ENCODE data around the gene SIK3. TPM values are rescaled to one million over a fixed set of nuclear protein-coding genes. Genes with fewer than 3 reads are reported as not detected.

SIK3 gene
- total and polyA plus RNA-seq, 12 donors: 11.7 to 176 (median 25.2) TPM

- Histone ChIP-seq H3K27me3 (no peaks in the 10 kb centered on the region), H3K9me3 (replicated peaks in 1 of 3) (no peaks in the 10 kb centered on the region), H3K4me1 (replicated peaks in 1 of 2) (peaks cover 0 to 15% of the 10 kb centered on the region in 2 donors), H3K36me3 (replicated peaks in 1 of 2) (no peaks in the 10 kb centered on the region), H3K27ac (no peak overlapping the region), H3K4me3 (no peak overlapping the region)
- no peak for DNase-seq
- WGBS, 4 donors: 92 to 97% (median 95%) methylated on average over 1 of the region's 1 CpG
- intact Hi-C loops (cut with DNase I): no loop called here
- TF ChIP-seq POLR2A (IDR thresholded peaks at IDR 0.05) (no peak), CTCF (IDR thresholded peaks at IDR 0.05) (no peak)
Observed at GRCh38 chr11:116909245-116909644, 189.0 kb downstream of the SIK3 start.

- intact Hi-C loops (cut with DNase I): no loop called here
- WGBS, 4 donors: 66 to 80% (median 78%) methylated on average over 6 of the region's 6 CpGs
- Histone ChIP-seq H3K27me3 (no peaks in the 10 kb centered on the region), H3K36me3 (replicated peaks in 1 of 2) (no peaks in the 10 kb centered on the region), H3K4me1 (replicated peaks in 1 of 2) (no peaks in the 10 kb centered on the region), H3K9me3 (replicated peaks in 1 of 3) (no peaks in the 10 kb centered on the region), H3K4me3 (no peak overlapping the region), H3K27ac (no peak overlapping the region)
- TF ChIP-seq POLR2A (IDR thresholded peaks at IDR 0.05) (no peak), CTCF (IDR thresholded peaks at IDR 0.05) (no peak)
- no peak for DNase-seq
Observed at GRCh38 chr11:116906479-116906878, 191.7 kb downstream of the SIK3 start.

- WGBS, 4 donors: 82 to 86% (median 85%) methylated on average over 1 of the region's 1 CpG
- intact Hi-C loops (cut with DNase I): no loop called here
- Histone ChIP-seq H3K27ac (no peak overlapping the region), H3K4me1 (replicated peaks in 1 of 2) (no peaks in the 10 kb centered on the region), H3K9me3 (replicated peaks in 1 of 3) (no peaks in the 10 kb centered on the region), H3K27me3 (no peaks in the 10 kb centered on the region), H3K4me3 (no peak overlapping the region), H3K36me3 (replicated peaks in 1 of 2) (no peaks in the 10 kb centered on the region)
- DNase-seq: no peak
- no peak for TF ChIP-seq CTCF (IDR thresholded peaks at IDR 0.05)
- no peak for TF ChIP-seq POLR2A (IDR thresholded peaks at IDR 0.05)
Observed at GRCh38 chr11:116903090-116903489, 195.1 kb downstream of the SIK3 start.

GRCh38 chr11:116901964-116902688, 196.1 kb downstream of the SIK3 start:
- DNase-seq: no peak
- H3K27me3 ChIP-seq: no peaks in the 10 kb centered on the region
- no peak overlapping the region for H3K27ac ChIP-seq
- H3K4me3 ChIP-seq: no peak overlapping the region
- intact Hi-C loops (cut with DNase I): no loop called here
- TF ChIP-seq CTCF (IDR thresholded peaks at IDR 0.05) (no peak), POLR2A (IDR thresholded peaks at IDR 0.05) (no peak)
- H3K36me3 ChIP-seq (replicated peaks in 1 of 2): no peaks in the 10 kb centered on the region
- no peaks in the 10 kb centered on the region for H3K9me3 ChIP-seq (replicated peaks in 1 of 3)
- 87 to 93% (median 90%) methylated on average over 2 of the region's 2 CpGs for WGBS, 4 donors
- H3K4me1 ChIP-seq (replicated peaks in 1 of 2): no peaks in the 10 kb centered on the region

Measured in adrenal gland (tissue), 12 donors.